GM12891 (cell line): Measurements from ENCODE around the gene IGSF3.

Source experiments
- POLR2A ChIP-seq: IDR thresholded peaks from 2 replicates; pipeline ENCODE4 v1.6.1; 2011; ENCODE audit warnings: low read depth, low read length, control low read depth
- POLR2AphosphoS5 ChIP-seq: IDR thresholded peaks from 2 replicates; pipeline ENCODE4 v1.6.1; 2011; ENCODE audit warnings: low read depth, low read length, control low read depth
- TAF1 ChIP-seq: IDR thresholded peaks from 2 replicates; pipeline ENCODE4 v1.6.1; 2011; ENCODE audit warnings: low read depth, low read length, control low read depth

DNA sequence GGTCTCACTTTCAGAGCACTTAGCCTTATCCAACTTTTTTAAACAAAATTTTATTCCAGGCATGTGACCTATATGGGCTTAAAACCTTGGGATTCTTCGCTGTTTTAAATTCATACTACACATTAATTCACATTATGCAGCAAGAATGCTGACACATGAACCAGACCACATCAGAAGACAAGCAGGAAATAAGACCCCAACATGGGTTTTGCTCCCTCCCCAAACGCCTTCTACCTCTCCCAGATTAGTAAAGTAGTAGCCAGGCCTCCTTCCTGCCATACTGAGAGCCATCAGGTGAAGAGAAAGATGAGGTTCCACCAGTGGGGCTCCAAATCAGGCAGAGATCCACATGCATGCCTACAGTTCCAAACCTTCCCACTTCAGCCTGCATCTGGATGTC, 3.7 kb downstream of the IGSF3 start:
- TF ChIP-seq POLR2A (no peak), POLR2AphosphoS5 (no peak), TAF1 (no peak)
